ENCODE data around the gene ALS2CL.

DNA sequence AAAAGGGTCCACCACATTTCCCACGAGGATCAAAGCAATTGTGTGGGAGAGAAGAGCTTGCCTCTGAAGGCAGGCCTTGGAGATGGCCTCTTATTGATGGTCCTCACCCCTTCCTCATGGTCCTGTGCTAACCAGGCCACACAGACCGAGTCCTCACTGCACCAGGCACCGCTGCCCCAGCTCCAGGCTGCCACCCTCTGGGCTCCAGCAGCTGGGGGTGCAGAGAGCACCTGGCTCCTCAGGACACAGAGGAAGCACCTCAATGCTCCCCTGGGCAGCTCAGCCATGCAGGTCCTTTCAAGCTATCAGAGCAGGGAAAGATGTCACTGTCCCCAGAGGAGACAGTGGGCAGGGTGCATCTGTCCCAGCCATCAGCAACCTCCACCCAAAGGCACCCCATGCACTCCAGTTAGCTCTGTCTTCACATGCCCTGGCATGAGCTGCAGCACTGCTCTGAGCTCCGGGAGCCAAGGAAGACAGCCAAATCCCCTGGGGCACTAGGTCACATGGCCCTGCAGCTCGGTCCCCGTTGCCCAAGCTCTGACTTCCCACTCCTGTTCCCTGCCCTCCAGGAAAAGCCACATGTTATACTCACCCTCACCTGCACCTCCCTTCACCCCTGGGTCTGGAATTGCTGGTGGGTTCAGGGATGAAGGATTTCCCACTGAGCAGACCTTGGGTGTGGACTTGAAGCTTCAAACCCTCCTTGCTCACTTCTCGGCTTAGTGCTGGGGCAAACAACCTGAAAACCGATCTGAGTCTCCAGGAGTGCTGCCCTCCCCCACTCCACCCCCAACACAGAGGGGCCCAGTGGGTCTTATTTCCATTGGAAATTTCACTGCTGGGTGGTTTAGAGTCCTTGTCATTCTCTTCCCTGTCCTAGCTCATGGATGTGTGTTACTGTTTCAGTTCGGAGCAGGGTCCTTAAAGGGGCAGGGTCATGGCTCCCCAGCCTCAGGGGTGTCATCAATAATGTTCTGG is 32.6 kb downstream of the ALS2CL start:
- TF ChIP-seq, protein P1, sequence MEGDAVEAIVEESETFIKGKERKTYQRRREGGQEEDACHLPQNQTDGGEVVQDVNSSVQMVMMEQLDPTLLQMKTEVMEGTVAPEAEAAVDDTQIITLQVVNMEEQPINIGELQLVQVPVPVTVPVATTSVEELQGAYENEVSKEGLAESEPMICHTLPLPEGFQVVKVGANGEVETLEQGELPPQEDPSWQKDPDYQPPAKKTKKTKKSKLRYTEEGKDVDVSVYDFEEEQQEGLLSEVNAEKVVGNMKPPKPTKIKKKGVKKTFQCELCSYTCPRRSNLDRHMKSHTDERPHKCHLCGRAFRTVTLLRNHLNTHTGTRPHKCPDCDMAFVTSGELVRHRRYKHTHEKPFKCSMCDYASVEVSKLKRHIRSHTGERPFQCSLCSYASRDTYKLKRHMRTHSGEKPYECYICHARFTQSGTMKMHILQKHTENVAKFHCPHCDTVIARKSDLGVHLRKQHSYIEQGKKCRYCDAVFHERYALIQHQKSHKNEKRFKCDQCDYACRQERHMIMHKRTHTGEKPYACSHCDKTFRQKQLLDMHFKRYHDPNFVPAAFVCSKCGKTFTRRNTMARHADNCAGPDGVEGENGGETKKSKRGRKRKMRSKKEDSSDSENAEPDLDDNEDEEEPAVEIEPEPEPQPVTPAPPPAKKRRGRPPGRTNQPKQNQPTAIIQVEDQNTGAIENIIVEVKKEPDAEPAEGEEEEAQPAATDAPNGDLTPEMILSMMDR (IDR thresholded peaks at IDR 0.05) = no peak
- no peak for TF ChIP-seq POLR2A (IDR thresholded peaks at IDR 0.05)

Measured in thyroid gland (tissue), 4 donors.